Neural cell (in vitro differentiated cells): Measurements from ENCODE around the gene PARD3B. TPM values are rescaled to one million over a fixed set of nuclear protein-coding genes. Genes with fewer than 3 reads are reported as not detected.

Source experiments
- H2AFZ ChIP-seq: fragments of 200-600, 300-800 bp; sonication (generic), shearing (Covaris generic); 2 replicates; pipeline ENCODE4 v1.6.0; 2014; ENCODE audit warnings: low read depth, mild to moderate bottlenecking, antibody characterized with exemption, low read length, moderate library complexity
- H3F3A ChIP-seq: fragments of 200-600 bp; shearing (Covaris generic); 2 replicates; pipeline ENCODE4 v1.6.1; 2016; ENCODE audit warnings: mild to moderate bottlenecking, moderate library complexity, mixed read lengths, antibody characterized with exemption, low read length; ENCODE audit not compliant: insufficient read depth, poor library complexity, severe bottlenecking
- H3K27ac ChIP-seq: fragments of 200-600, 300-800 bp; sonication (generic), shearing (Covaris generic); 2 replicates; pipeline ENCODE4 v1.5.1; 2014; ENCODE audit warnings: mild to moderate bottlenecking, low read length, moderate library complexity
- H3K27me3 ChIP-seq: fragments of 300-800, 200-600 bp; sonication (generic), shearing (Covaris generic); 2 replicates; pipeline ENCODE4 v1.6.0; 2014; ENCODE audit warnings: mild to moderate bottlenecking, low read depth, low read length, moderate library complexity; ENCODE audit not compliant: insufficient read depth
- H3K36me3 ChIP-seq: fragments of 300-800, 200-600 bp; sonication (generic), shearing (Covaris generic); 2 replicates; pipeline ENCODE4 v1.5.1; 2014; ENCODE audit warnings: mild to moderate bottlenecking, antibody characterized with exemption, low read length, moderate library complexity; ENCODE audit not compliant: insufficient read depth
- H3K4me2 ChIP-seq: fragments of 300-800, 200-600 bp; sonication (generic), shearing (Covaris generic); 2 replicates; pipeline ENCODE4 v1.6.0; 2014; ENCODE audit warnings: mild to moderate bottlenecking, low read length
- H3K4me3 ChIP-seq: fragments of 300-800, 200-600 bp; sonication (generic), shearing (Covaris generic); 2 replicates; pipeline ENCODE4 v1.5.1; 2014; ENCODE audit warnings: mild to moderate bottlenecking, low read length, moderate library complexity
- H3K79me2 ChIP-seq: fragments of 200-600 bp; shearing (Covaris generic); replicated peaks from 2 replicates; pipeline ENCODE4 v1.6.0; 2014; ENCODE audit warnings: mild to moderate bottlenecking, low read length, moderate library complexity; ENCODE audit not compliant: insufficient read depth
- H3K9ac ChIP-seq: fragments of 300-800, 200-600 bp; sonication (generic), shearing (Covaris generic); 2 replicates; pipeline ENCODE4 v1.6.1; 2016; ENCODE audit warnings: mild to moderate bottlenecking, low read length, mixed read lengths
- H3K9me2 ChIP-seq: fragments of 200-600 bp; shearing (Covaris generic); 2 replicates; pipeline ENCODE4 v1.6.1; 2016; ENCODE audit warnings: mild to moderate bottlenecking, low read length, mixed read lengths; ENCODE audit not compliant: insufficient read depth
- H3K9me3 ChIP-seq: fragments of 200-600, 300-800 bp; sonication (generic), shearing (Covaris generic); 2 replicates; pipeline ENCODE4 v1.6.1; 2016; ENCODE audit warnings: mild to moderate bottlenecking, mixed run types, low read length, moderate library complexity, mixed read lengths
- H4K20me1 ChIP-seq: fragments of 200-600 bp; shearing (Covaris generic); 2 replicates; pipeline ENCODE4 v1.6.1; 2016; ENCODE audit warnings: mild to moderate bottlenecking, mixed run types; ENCODE audit not compliant: insufficient read depth
- EP300 ChIP-seq: fragments of 450-650 bp; conservative IDR thresholded peaks from 2 replicates; pipeline ENCODE4 v1.6.1; 2014; ENCODE audit warnings: antibody characterized with exemption, mild to moderate bottlenecking, moderate library complexity; ENCODE audit not compliant: poor library complexity, severe bottlenecking
- EZH2 ChIP-seq: fragments of 200-600, 300-800 bp; shearing (Covaris generic), sonication (generic); IDR thresholded peaks from 2 replicates; pipeline ENCODE4 v1.6.1; 2014; ENCODE audit warnings: antibody characterized with exemption, low read length, borderline replicate concordance, mild to moderate bottlenecking; ENCODE audit not compliant: insufficient read depth, poor library complexity, severe bottlenecking
- MXI1 ChIP-seq: fragments of 450-650 bp; conservative IDR thresholded peaks from 2 replicates; pipeline ENCODE4 v1.6.1; 2014; ENCODE audit warnings: antibody characterized with exemption, mild to moderate bottlenecking; ENCODE audit not compliant: poor library complexity, severe bottlenecking
- POLR2AphosphoS5 ChIP-seq: IDR thresholded peaks from 2 replicates; pipeline ENCODE4 v1.6.1; 2012
- RAD21 ChIP-seq: fragments of 450-650 bp; conservative IDR thresholded peaks from 2 replicates; pipeline ENCODE4 v1.6.1; 2014; ENCODE audit warnings: antibody characterized with exemption, mild to moderate bottlenecking, moderate library complexity
- REST ChIP-seq: IDR thresholded peaks from 2 replicates; pipeline ENCODE4 v1.6.1; 2012; ENCODE audit warnings: borderline replicate concordance
- SMC3 ChIP-seq: fragments of 450-650 bp; conservative IDR thresholded peaks from 2 replicates; pipeline ENCODE4 v1.6.1; 2014; ENCODE audit warnings: antibody characterized with exemption, mild to moderate bottlenecking, moderate library complexity; ENCODE audit not compliant: poor library complexity
- TAF1 ChIP-seq: IDR thresholded peaks from 2 replicates; pipeline ENCODE4 v1.6.1; 2012; ENCODE audit warnings: low read depth
- polyA plus RNA-seq: library from polyadenylated mRNA; depleted of rRNA; stranded (reverse); fragments of >200 nt; gene quantifications from 2 replicates; pipeline ENCODE4 v1.2.3, GENCODE V29; 2014
- TF ChIP-seq, protein P1 (sequence below): fragments of 450-650 bp; IDR thresholded peaks from 2 replicates; pipeline ENCODE4 v1.5.1; 2014; ENCODE audit warnings: antibody characterized with exemption, mild to moderate bottlenecking, moderate library complexity; ENCODE audit not compliant: poor library complexity, severe bottlenecking

PARD3B gene
- polyA plus RNA-seq, 1 donor from 2014 or later = 0.54 TPM

DNA sequence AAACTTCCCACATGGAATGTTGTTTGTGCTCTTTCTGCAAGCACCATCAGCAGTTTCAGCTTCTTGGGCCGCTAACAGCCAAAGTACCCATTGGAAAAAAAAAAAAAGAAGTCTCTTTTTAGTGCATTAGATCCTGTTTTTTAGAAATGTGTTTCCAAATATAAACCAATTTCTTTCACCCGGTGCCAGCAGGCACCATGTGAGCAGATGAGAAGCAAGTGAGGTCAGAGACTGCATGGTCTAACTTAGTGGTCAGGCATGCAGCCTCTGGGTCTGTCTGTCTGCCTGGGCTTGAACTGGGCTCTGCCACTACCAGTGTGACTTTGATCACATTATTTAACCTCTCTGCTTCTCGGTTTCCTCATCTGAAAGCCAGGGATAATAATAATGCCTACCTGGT lies 1061.9 kb downstream of the PARD3B start:
- H3K4me3 ChIP-seq = no peak overlapping the region
- H3K79me2 ChIP-seq = no peaks in the 10 kb centered on the region
- H3K9me3 ChIP-seq = no peaks in the 10 kb centered on the region
- TF ChIP-seq RAD21 (no peak), EZH2 (no peak), SMC3 (no peak), TAF1 (no peak), EP300 (no peak), POLR2AphosphoS5 (no peak), REST (no peak), MXI1 (no peak)
- TF ChIP-seq, protein P1, sequence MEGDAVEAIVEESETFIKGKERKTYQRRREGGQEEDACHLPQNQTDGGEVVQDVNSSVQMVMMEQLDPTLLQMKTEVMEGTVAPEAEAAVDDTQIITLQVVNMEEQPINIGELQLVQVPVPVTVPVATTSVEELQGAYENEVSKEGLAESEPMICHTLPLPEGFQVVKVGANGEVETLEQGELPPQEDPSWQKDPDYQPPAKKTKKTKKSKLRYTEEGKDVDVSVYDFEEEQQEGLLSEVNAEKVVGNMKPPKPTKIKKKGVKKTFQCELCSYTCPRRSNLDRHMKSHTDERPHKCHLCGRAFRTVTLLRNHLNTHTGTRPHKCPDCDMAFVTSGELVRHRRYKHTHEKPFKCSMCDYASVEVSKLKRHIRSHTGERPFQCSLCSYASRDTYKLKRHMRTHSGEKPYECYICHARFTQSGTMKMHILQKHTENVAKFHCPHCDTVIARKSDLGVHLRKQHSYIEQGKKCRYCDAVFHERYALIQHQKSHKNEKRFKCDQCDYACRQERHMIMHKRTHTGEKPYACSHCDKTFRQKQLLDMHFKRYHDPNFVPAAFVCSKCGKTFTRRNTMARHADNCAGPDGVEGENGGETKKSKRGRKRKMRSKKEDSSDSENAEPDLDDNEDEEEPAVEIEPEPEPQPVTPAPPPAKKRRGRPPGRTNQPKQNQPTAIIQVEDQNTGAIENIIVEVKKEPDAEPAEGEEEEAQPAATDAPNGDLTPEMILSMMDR = no peak
- H2AFZ ChIP-seq = no peak overlapping the region
- no peaks in the 10 kb centered on the region for H3K9me2 ChIP-seq
- no peaks in the 10 kb centered on the region for H3K36me3 ChIP-seq
- H3K9ac ChIP-seq = no peak overlapping the region
- H4K20me1 ChIP-seq = no peaks in the 10 kb centered on the region
- H3K27me3 ChIP-seq = no peaks in the 10 kb centered on the region
- H3F3A ChIP-seq = no peaks in the 10 kb centered on the region
- H3K4me2 ChIP-seq = no peak overlapping the region
- no peak overlapping the region for H3K27ac ChIP-seq

- no peak overlapping the region for H3K9ac ChIP-seq
- no peak overlapping the region for H2AFZ ChIP-seq
- H3K27ac ChIP-seq = no peak overlapping the region
- H3K79me2 ChIP-seq = no peaks in the 10 kb centered on the region
- H4K20me1 ChIP-seq = no peaks in the 10 kb centered on the region
- TF ChIP-seq, protein P1 = no peak
- TF ChIP-seq REST (no peak), EP300 (no peak), SMC3 (no peak), EZH2 (no peak), TAF1 (no peak)
- no peaks in the 10 kb centered on the region for H3K36me3 ChIP-seq
- no peaks in the 10 kb centered on the region for H3K9me2 ChIP-seq
- H3K4me2 ChIP-seq = no peak overlapping the region
- H3K9me3 ChIP-seq = no peaks in the 10 kb centered on the region
- no peak overlapping the region for H3K4me3 ChIP-seq
- H3K27me3 ChIP-seq = no peaks in the 10 kb centered on the region
- H3F3A ChIP-seq = no peaks in the 10 kb centered on the region
These were observed 1063.8 kb downstream of the PARD3B start for GRCh38 chr2:205609113-205609512.
